Ovary (tissue), 9 donors: ENCODE measurements around the gene UPK2. TPM values are rescaled to one million over a fixed set of nuclear protein-coding genes. Genes with fewer than 3 reads are reported as not detected.
A peak's percentile ranks its signal among the peaks of the same experiment; 100 is the strongest.

Source experiments
- DNase-seq, 5 donors: peaks; one replicate each; pipeline ENCODE4 v3.0.0-alpha.2; 2019 to 2020
- H3K27ac ChIP-seq, 2 donors: fragments of 200-600 bp; one replicate each; pipeline versions ENCODE4 v1.5.1 to v1.8.0; 2019 to 2022
- H3K27me3 ChIP-seq: fragments of 200-600 bp; one replicate; pipeline ENCODE4 v1.8.0; 2022
- H3K36me3 ChIP-seq: fragments of 200-600 bp; sonication (generic); one replicate; pipeline ENCODE4 v1.5.1; 2019
- H3K4me1 ChIP-seq: one replicate; pipeline ENCODE4 v1.8.1; 2013; ENCODE audit warnings: mild to moderate bottlenecking, moderate library complexity; ENCODE audit not compliant: insufficient read depth
- H3K4me3 ChIP-seq: fragments of 200-600 bp; sonication (generic); one replicate; pipeline ENCODE4 v1.5.1; 2017
- H3K9me3 ChIP-seq, 2 donors: fragments of 200-600 bp in 1 of 2; sonication (generic) in 1 of 2; one replicate each; pipeline versions ENCODE4 v1.5.1 to v1.8.1; 2013 to 2019; ENCODE audit warnings: mild to moderate bottlenecking in 1 of 2, moderate library complexity in 1 of 2
- EP300 ChIP-seq: sonication (generic); formaldehyde crosslinking; IDR thresholded peaks from one replicate; pipeline ENCODE4 v1.6.1; 2017; ENCODE audit warnings: antibody characterized with exemption
- POLR2A ChIP-seq: fragments of 450-650 bp; IDR thresholded peaks from one replicate; pipeline ENCODE4 v1.6.1; 2017; ENCODE audit warnings: antibody characterized with exemption, mild to moderate bottlenecking, moderate library complexity
- WGBS, 3 donors: extraction: QIAGEN DNeasy Blood & Tissue Kit in 1 of 3; methylation state at CpG; one replicate each; pipeline versions ENCODE4 v1.1.5 to v1.1.7; 2013 to 2017; 5-methylcytosine and 5-hydroxymethylcytosine counted together
- intact Hi-C, 4 donors: fragments of 100-400 bp; cut with DNase I; formaldehyde crosslinking; loops; one replicate each; pipeline versions ENCODE4 v1.11.0 to v1.15.1; 2022 to 2023
- polyA plus RNA-seq, 2 donors: library from polyadenylated mRNA; stranded (reverse); fragments of 200-250 nt in 1 of 2; fragments of 350-450 nt in 1 of 2; fragmentation: Illumina TruSeq in 1 of 2; extraction: RNeasy Lipid Tissue Mini Kit (QIAGEN cat#74804) in 1 of 2; gene quantifications; one replicate each; pipeline ENCODE4 v1.2.3, GENCODE V29; 2013 to 2014
- total RNA-seq, 7 donors: library from RNA; depleted of rRNA in 2 of 7; stranded (reverse); fragments of >200 nt in 2 of 7; fragmentation: NEBNext Ultra II Directional in 3 of 7; extraction: Animal tissue kit (Norgen Biotek cat#: 25700) in 3 of 7; gene quantifications; one replicate each; pipeline versions ENCODE4 v1.1.0 to v1.2.4, GENCODE V29; 2016 to 2023
- TF ChIP-seq, protein P1 (sequence below), 3 donors: fragments of 450-650 bp in 2 of 3; fragments of 200-600 bp in 1 of 3; IDR thresholded peaks; one replicate each; pipeline versions ENCODE4 v1.5.1 to v1.8.0; 2016 to 2022; ENCODE audit warnings: antibody characterized with exemption in 3 of 3, mild to moderate bottlenecking in 1 of 3
- donor health status: DM: no; HTN: no; CAD: no; lungs with moderate emphysema.
- donor health status: DM: no; HTN: no; CAD: no.
- donor health status: Bipolar disorder and iron deficiency.
- donor health status: DM: yes; HTN: yes; CAD: no.
- donor health status: DM: no; HTN: no; CAD: no.
- donor health status: DM: yes; HTN: yes; CAD: no.

UPK2 gene
- total and polyA plus RNA-seq, 9 donors: 0.13 TPM; not detected in 8

- H3K27me3 ChIP-seq: no peaks in the 10 kb centered on the region
- intact Hi-C loops: no loop called here
- H3K4me3 ChIP-seq: peak overlapping the region; percentile 49
- 15 to 21% (median 17%) methylated on average over 23 of the region's 23 CpGs for WGBS, 3 donors
- H3K36me3 ChIP-seq: no peaks in the 10 kb centered on the region
- DNase-seq: peak; percentile 88 to 95 (median 90)
- TF ChIP-seq POLR2A (peak; percentile 48), EP300 (no peak)
- TF ChIP-seq, protein P1, sequence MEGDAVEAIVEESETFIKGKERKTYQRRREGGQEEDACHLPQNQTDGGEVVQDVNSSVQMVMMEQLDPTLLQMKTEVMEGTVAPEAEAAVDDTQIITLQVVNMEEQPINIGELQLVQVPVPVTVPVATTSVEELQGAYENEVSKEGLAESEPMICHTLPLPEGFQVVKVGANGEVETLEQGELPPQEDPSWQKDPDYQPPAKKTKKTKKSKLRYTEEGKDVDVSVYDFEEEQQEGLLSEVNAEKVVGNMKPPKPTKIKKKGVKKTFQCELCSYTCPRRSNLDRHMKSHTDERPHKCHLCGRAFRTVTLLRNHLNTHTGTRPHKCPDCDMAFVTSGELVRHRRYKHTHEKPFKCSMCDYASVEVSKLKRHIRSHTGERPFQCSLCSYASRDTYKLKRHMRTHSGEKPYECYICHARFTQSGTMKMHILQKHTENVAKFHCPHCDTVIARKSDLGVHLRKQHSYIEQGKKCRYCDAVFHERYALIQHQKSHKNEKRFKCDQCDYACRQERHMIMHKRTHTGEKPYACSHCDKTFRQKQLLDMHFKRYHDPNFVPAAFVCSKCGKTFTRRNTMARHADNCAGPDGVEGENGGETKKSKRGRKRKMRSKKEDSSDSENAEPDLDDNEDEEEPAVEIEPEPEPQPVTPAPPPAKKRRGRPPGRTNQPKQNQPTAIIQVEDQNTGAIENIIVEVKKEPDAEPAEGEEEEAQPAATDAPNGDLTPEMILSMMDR (IDR thresholded peaks at IDR 0.05): no peak
- no peaks in the 10 kb centered on the region for H3K9me3 ChIP-seq
- peaks cover 52% of the 10 kb centered on the region for H3K4me1 ChIP-seq
- H3K27ac ChIP-seq: peak overlapping the region; percentile 89 to 94
Measured at GRCh38 chr11:118911880-118912741, 44.0 kb upstream of the UPK2 start.

DNA sequence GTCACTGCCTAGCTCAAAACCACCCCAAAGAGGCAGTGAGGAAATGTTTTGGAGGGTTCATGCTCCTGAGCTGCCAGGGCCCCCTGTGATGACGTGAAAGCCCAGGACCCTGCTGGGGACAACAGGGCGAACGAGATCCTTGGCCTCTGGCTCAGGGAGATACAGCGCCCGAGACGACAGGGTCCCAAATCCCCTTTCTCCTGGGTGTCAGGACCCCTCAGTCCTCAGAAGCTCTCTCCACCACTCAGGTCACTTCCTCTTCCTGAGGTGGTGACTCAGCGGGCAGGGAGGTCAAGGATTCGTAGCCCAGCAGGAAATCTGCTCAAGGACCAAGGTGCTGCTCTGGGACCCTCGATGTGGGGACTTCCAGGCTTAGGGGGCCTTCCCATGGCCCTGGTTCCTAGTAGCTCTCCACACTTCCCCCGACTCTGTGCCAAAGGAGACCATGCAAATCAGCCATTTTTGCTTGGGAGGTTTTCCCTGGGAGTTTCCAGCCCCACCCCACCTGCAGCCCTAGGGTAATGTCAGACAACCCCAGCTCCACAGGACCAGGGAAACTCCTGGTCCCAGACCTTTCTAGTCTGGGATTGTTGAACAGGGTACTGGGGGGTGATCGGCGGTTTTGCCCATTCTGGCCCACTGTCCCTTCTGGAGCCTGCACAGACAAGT, 43.2 kb upstream of the UPK2 start:
- 40 to 55% (median 45%) methylated on average over 12 of the region's 12 CpGs for WGBS, 3 donors
- peak in 3 of 5 donors; percentile 38 to 56 (median 44) for DNase-seq

DNA sequence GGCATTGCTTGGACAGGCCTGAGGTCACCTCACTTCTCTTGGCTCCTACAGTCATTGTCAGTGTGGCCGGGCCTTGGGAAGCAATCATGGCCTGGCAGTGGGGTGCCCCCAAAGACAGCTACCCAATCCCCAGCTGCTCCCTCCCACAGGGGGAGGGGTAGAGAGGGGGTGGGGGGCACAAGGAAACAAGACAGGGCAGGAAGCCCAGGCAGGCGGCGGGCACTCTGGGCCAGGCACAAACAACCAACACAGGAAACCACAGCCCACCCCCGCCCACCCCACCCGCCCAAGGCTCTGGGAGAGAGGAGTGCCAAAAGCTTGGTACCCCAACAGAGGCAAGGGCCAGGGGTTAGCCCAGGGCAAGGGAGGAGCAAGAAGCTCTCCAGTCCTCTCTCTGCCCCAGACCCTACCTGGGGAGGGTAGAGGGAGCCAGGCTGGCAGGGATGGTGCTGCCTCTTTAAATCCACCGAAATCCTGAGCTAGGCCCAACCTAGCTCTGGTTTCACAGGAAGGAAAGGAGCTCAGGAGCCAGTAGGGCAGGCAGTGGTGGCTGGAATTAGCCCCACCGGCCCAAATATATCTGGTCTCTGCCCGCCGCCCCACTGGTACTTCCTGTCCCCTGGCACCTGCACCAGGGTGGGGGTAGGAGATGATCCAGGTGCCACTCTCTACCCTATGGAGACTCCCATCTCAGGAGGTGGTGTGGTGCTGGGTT, 42.5 kb upstream of the UPK2 start:
- Histone ChIP-seq H3K36me3 (no peaks in the 10 kb centered on the region), H3K27me3 (no peaks in the 10 kb centered on the region), H3K9me3 (no peaks in the 10 kb centered on the region), H3K4me1 (peaks cover 59% of the 10 kb centered on the region), H3K4me3 (no peak overlapping the region), H3K27ac (peak overlapping the region; percentile 89 to 94)
- intact Hi-C loops: no loop called here
- TF ChIP-seq, protein P1 (IDR thresholded peaks at IDR 0.05): no peak
- no peak for TF ChIP-seq EP300
- no peak for TF ChIP-seq POLR2A
- DNase-seq: peak in 3 of 5 donors; percentile 22 to 43 (median 26)
- WGBS, 3 donors: 32 to 51% (median 32%) methylated on average over 8 to 9 of the region's 9 CpGs

More for the DNA sequence above, 43.2 kb upstream of the UPK2 start:
- H3K4me1 ChIP-seq: peaks cover 56% of the 10 kb centered on the region
- H3K9me3 ChIP-seq: no peaks in the 10 kb centered on the region
- TF ChIP-seq, protein P1 (IDR thresholded peaks at IDR 0.05): no peak
- TF ChIP-seq EP300: no peak
- TF ChIP-seq POLR2A: no peak
- no peaks in the 10 kb centered on the region for H3K36me3 ChIP-seq
- H3K4me3 ChIP-seq: no peak overlapping the region
- intact Hi-C loops: no loop called here
- no peaks in the 10 kb centered on the region for H3K27me3 ChIP-seq
- peak overlapping the region; percentile 89 to 94 for H3K27ac ChIP-seq
